GM18868 (cell line): ENCODE measurements around the gene FRY.

Experiments
- ATAC-seq: cut with Tn5 transposase; IDR thresholded peaks from one replicate; pipeline ENCODE4 v1.9.1; 2021; ENCODE audit warnings: mild to moderate bottlenecking, moderate library complexity; ENCODE audit not compliant: unreplicated experiment

The FRY gene

GRCh38 chr13:32253911-32254399 is 222.4 kb downstream of the FRY start:
- ATAC-seq = no peak

GRCh38 chr13:32254416-32254815 is 222.8 kb downstream of the FRY start:
- ATAC-seq = no peak

GRCh38 chr13:32254916-32255723 is 223.5 kb downstream of the FRY start:
- no peak for ATAC-seq

- ATAC-seq = no peak
Measured at GRCh38 chr13:32255724-32256109, 224.1 kb downstream of the FRY start.

- no peak for ATAC-seq
Measured at GRCh38 chr13:32256243-32256642, 224.7 kb downstream of the FRY start.

- ATAC-seq = no peak
Measured at GRCh38 chr13:32257649-32258048, 226.1 kb downstream of the FRY start.

GRCh38 chr13:32259116-32259515 is 227.5 kb downstream of the FRY start:
- no peak for ATAC-seq

GRCh38 chr13:32261567-32261966 is 230.0 kb downstream of the FRY start:
- no peak for ATAC-seq

GRCh38 chr13:32262165-32262564 is 230.6 kb downstream of the FRY start:
- no peak for ATAC-seq

GRCh38 chr13:32262619-32263018 is 231.0 kb downstream of the FRY start:
- ATAC-seq = no peak

GRCh38 chr13:32264407-32264806 is 232.8 kb downstream of the FRY start:
- no peak for ATAC-seq

- no peak for ATAC-seq
Measured at GRCh38 chr13:32265726-32266125, 234.2 kb downstream of the FRY start.

GRCh38 chr13:32266130-32266529 is 234.6 kb downstream of the FRY start:
- no peak for ATAC-seq

GRCh38 chr13:32267836-32268439 is 236.4 kb downstream of the FRY start:
- ATAC-seq = peak; percentile 91

- ATAC-seq = no peak
Measured at GRCh38 chr13:32272021-32272683, 240.6 kb downstream of the FRY start.

GRCh38 chr13:32277839-32278238 is 246.3 kb downstream of the FRY start:
- no peak for ATAC-seq

GRCh38 chr13:32278426-32278825 is 246.9 kb downstream of the FRY start:
- ATAC-seq = peak; percentile 63

GRCh38 chr13:32281096-32281495 is 249.5 kb downstream of the FRY start:
- no peak for ATAC-seq

- no peak for ATAC-seq
Measured at GRCh38 chr13:32282096-32282711, 250.6 kb downstream of the FRY start.

- no peak for ATAC-seq
Measured at GRCh38 chr13:32284927-32285632, 253.5 kb downstream of the FRY start.

GRCh38 chr13:32285633-32285965 is 254.0 kb downstream of the FRY start:
- ATAC-seq = no peak
